ENCODE measurements around the gene CAMK2B.

The CAMK2B gene

GRCh38 chr7:44279731-44280505 lies 45.5 kb downstream of the CAMK2B start:
- no peak for TF ChIP-seq REST (IDR thresholded peaks at IDR 0.05; ENCODE audit: low read depth)
- TF ChIP-seq YY1 (IDR thresholded peaks at IDR 0.05; ENCODE audit: low read depth) = no peak
- no peak for TF ChIP-seq EGR1 (IDR thresholded peaks at IDR 0.05)
- TF ChIP-seq RAD21 (IDR thresholded peaks at IDR 0.05; ENCODE audit: low read depth) = no peak
- TF ChIP-seq TCF12 (IDR thresholded peaks at IDR 0.05; ENCODE audit: low read depth) = no peak
- TF ChIP-seq EP300 (IDR thresholded peaks at IDR 0.05; ENCODE audit: borderline replicate concordance) = no peak
- no peak for TF ChIP-seq FOXM1 (IDR thresholded peaks at IDR 0.05; ENCODE audit: borderline replicate concordance, low read depth)
- TF ChIP-seq ZBTB7A (IDR thresholded peaks at IDR 0.05; ENCODE audit: low read depth) = no peak
- TF ChIP-seq TAF1 (IDR thresholded peaks at IDR 0.05; ENCODE audit: low read depth) = no peak
- TF ChIP-seq, protein P1, sequence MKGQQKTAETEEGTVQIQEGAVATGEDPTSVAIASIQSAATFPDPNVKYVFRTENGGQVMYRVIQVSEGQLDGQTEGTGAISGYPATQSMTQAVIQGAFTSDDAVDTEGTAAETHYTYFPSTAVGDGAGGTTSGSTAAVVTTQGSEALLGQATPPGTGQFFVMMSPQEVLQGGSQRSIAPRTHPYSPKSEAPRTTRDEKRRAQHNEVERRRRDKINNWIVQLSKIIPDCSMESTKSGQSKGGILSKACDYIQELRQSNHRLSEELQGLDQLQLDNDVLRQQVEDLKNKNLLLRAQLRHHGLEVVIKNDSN (IDR thresholded peaks at IDR 0.05) = no peak
- no peak for TF ChIP-seq TEAD4 (IDR thresholded peaks at IDR 0.05)
- no peak for TF ChIP-seq CEBPB (IDR thresholded peaks at IDR 0.05)
- TF ChIP-seq NFIC (IDR thresholded peaks at IDR 0.05) = no peak

DNA sequence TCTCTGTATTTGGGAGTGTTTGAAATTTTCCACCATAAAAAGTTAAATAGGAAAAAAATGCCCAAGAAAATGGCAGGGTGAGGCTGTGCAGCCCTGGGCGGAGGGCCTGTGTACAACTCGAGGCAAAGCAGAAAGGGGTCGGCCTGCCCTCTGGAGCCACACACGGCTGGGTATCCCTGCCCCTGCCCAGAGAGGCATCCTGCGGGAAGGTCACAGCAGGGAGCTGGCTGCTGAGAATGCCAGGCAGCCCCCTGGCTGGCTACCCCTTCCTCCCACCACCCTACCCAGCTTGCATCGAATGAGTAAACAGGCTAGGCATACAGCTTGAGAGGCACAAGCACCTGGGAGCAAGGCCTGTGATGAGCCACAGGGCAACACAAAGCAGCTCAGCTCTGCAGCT lies 46.1 kb downstream of the CAMK2B start:
- TF ChIP-seq FOXM1 (IDR thresholded peaks at IDR 0.05; ENCODE audit: borderline replicate concordance, low read depth) (no peak), TAF1 (IDR thresholded peaks at IDR 0.05; ENCODE audit: low read depth) (no peak), RAD21 (IDR thresholded peaks at IDR 0.05; ENCODE audit: low read depth) (no peak)

- no peak for TF ChIP-seq REST (IDR thresholded peaks at IDR 0.05; ENCODE audit: low read depth)
- TF ChIP-seq TEAD4 (IDR thresholded peaks at IDR 0.05) = no peak
- TF ChIP-seq ZBTB7A (IDR thresholded peaks at IDR 0.05; ENCODE audit: low read depth) = no peak
- TF ChIP-seq CREB1 (IDR thresholded peaks at IDR 0.05; ENCODE audit: low read depth) = no peak
- TF ChIP-seq FOXM1 (IDR thresholded peaks at IDR 0.05; ENCODE audit: borderline replicate concordance, low read depth) = no peak
Observed at GRCh38 chr7:44278451-44279161, 46.8 kb downstream of the CAMK2B start.

DNA sequence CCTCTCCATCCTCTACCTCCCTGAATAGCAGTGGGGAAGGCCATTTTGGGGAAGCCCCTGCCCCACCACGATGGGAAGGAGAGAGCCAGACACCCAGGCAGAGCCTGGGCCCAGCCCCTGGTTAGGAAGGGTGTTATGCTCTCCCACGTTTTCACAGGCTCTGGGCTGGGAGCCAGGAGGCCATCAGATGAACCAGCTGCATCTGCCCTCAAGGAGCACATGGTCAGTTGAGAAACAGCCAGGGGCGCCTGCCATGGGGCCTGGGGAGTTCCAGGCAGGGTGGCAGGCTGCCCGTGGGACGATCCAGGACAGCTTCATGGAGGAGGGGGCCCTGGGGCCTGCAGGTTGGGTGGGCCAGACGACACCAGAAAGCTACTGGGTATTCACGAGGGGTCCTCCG lies 47.5 kb downstream of the CAMK2B start:
- TF ChIP-seq ZBTB7A (IDR thresholded peaks at IDR 0.05; ENCODE audit: low read depth) = no peak
- TF ChIP-seq, protein P1 (IDR thresholded peaks at IDR 0.05) = no peak
- no peak for TF ChIP-seq YY1 (IDR thresholded peaks at IDR 0.05; ENCODE audit: low read depth)
- no peak for TF ChIP-seq CREB1 (IDR thresholded peaks at IDR 0.05; ENCODE audit: low read depth)
- TF ChIP-seq TAF1 (IDR thresholded peaks at IDR 0.05; ENCODE audit: low read depth) = no peak
- TF ChIP-seq TEAD4 (IDR thresholded peaks at IDR 0.05) = no peak
- no peak for TF ChIP-seq REST (IDR thresholded peaks at IDR 0.05; ENCODE audit: low read depth)
- no peak for TF ChIP-seq NFIC (IDR thresholded peaks at IDR 0.05)
- TF ChIP-seq TCF12 (IDR thresholded peaks at IDR 0.05; ENCODE audit: low read depth) = no peak
- TF ChIP-seq, protein P2, sequence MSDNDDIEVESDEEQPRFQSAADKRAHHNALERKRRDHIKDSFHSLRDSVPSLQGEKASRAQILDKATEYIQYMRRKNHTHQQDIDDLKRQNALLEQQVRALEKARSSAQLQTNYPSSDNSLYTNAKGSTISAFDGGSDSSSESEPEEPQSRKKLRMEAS (IDR thresholded peaks at IDR 0.05) = no peak
- TF ChIP-seq FOXM1 (IDR thresholded peaks at IDR 0.05; ENCODE audit: borderline replicate concordance, low read depth) = no peak
